ENCODE data around the gene TMEM63B. TPM values are rescaled to one million over a fixed set of nuclear protein-coding genes. Genes with fewer than 3 reads are reported as not detected.

The TMEM63B gene
- total RNA-seq, 4 donors from 2014 or later, result 27.2 to 71.9 (median 43.7) TPM

DNA sequence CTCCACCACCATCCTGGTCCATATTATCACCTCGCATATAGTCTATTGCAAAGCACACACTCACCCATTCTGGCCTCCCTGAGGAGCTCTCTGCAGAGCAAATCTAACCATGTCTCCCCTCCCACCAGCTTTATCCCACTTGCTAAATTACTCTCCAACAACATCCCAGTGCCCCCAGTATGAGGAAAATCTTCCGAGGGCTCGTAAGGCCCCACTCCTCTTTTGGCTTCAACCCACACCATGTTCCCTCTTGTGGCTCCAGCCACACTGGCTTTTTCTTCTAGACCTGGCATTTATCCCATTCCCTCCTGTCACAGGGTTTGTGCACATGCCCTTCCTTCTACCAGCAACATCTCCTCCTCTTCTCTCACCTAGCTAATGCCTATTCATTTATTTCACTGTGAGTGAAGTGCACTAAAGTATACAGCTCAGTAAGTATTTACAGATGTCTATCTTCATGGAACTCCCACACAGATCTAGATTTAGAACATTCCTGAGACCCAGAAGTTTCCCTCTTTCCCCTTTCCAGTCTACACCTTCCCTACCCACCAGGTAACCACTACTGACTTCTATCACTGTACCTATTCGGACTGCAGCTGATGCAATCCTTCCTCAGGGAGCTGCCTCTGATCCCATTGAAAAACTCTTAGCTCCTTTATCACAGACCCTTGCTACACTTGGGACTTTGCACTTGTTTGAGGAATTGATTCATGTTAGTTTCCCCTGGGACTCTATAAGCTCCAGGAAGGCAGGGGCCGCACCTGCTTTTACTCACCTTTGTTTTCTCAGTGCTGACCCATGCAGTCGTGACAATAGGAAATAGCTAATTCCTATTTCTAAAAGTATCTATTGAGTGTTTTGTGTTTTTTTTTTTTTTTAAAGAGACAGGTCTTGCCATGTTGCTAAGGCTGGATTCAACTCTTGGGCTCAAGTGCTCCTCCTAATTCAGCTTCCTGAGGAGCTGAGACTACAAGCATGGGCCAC, 15.6 kb upstream of the TMEM63B start:
- intact Hi-C loops (cut with DNase I; ENCODE audit: low total_unique reads), result no loop called here
- H3K4me1 ChIP-seq, result peaks cover 74 to 82% of the 10 kb centered on the region in 2 donors
- no peak for DNase-seq
- TF ChIP-seq POLR2A (IDR thresholded peaks at IDR 0.05), result no peak
- TF ChIP-seq, protein P1, sequence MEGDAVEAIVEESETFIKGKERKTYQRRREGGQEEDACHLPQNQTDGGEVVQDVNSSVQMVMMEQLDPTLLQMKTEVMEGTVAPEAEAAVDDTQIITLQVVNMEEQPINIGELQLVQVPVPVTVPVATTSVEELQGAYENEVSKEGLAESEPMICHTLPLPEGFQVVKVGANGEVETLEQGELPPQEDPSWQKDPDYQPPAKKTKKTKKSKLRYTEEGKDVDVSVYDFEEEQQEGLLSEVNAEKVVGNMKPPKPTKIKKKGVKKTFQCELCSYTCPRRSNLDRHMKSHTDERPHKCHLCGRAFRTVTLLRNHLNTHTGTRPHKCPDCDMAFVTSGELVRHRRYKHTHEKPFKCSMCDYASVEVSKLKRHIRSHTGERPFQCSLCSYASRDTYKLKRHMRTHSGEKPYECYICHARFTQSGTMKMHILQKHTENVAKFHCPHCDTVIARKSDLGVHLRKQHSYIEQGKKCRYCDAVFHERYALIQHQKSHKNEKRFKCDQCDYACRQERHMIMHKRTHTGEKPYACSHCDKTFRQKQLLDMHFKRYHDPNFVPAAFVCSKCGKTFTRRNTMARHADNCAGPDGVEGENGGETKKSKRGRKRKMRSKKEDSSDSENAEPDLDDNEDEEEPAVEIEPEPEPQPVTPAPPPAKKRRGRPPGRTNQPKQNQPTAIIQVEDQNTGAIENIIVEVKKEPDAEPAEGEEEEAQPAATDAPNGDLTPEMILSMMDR (IDR thresholded peaks at IDR 0.05 in 4 of 5, conservative IDR thresholded peaks at IDR 0.05 in 1 of 5), result no peak
- H3K4me3 ChIP-seq, result no peak overlapping the region
- in situ Hi-C loops (cut with MboI; ENCODE audit: low sequenced_read_pairs in 4 of 4), result loop anchor here in 1 of 4 donors (25.0 kb wide), 1 partner anchor 126 kb away; the partner anchor contains the start of gene HSP90AB1
- H3K27me3 ChIP-seq, result no peaks in the 10 kb centered on the region
- no peaks in the 10 kb centered on the region for H3K9me3 ChIP-seq
- ATAC-seq, result no peak
- peaks cover 0 to 26% of the 10 kb centered on the region in 2 donors for H3K36me3 ChIP-seq
- peak overlapping the region; percentile 88 to 100 (median 95) for H3K27ac ChIP-seq

DNA sequence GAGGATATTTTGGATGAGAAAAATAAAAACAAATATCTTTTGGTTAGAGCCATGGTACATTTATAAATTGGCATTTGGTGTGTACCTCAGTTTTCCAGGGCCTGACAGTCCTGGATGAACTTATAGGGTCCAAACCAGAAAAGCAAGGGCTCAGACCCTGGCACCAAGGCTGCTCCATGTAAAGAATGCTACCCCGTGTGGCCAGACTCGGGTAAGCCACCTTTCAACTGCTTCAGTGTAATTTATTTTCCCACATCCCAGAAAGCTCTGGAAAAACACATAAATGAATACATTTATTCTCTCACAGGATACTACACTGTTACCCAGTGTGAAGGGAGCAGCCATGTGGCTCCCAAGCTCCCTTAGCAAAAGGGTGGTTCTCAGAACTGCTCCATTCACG, 13.9 kb upstream of the TMEM63B start:
- ATAC-seq (no peak), DNase-seq (no peak)
- Histone ChIP-seq H3K4me1 (peaks cover 77 to 82% of the 10 kb centered on the region in 2 donors), H3K27ac (peak overlapping the region; percentile 88 to 100 (median 95)), H3K27me3 (no peaks in the 10 kb centered on the region), H3K4me3 (no peak overlapping the region), H3K9me3 (no peaks in the 10 kb centered on the region), H3K36me3 (peaks cover 0 to 26% of the 10 kb centered on the region in 2 donors)
- TF ChIP-seq, protein P1 (IDR thresholded peaks at IDR 0.05 in 4 of 5, conservative IDR thresholded peaks at IDR 0.05 in 1 of 5), result peak in 4 of 5 experiments; percentile 11 to 51 (median 34)
- no peak for TF ChIP-seq POLR2A (IDR thresholded peaks at IDR 0.05)
- in situ Hi-C loops (cut with MboI; ENCODE audit: low sequenced_read_pairs in 4 of 4) (loop anchor here in 1 of 4 donors (25.0 kb wide), 1 partner anchor 124 kb away; the partner anchor contains the start of gene HSP90AB1), intact Hi-C loops (cut with DNase I; ENCODE audit: low total_unique reads) (no loop called here)

DNA sequence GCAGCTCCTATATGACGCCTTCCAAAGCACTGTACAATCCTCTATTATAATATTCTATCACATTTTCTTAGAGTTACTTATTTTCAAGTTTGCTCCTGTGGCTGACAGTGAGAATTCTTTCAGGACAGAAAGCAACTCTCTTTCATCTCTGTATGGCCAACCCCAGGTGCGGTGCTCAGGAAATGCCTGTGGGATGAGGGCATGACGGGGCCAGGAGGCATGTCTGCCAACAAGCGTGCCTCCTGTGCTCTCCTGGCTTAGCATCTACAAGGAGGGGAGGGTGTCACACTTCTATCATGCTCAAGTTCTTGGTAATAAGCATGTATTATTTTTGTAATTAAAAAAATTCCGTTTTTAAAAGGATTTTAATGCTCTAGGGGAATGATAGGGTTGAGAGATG, 11.5 kb upstream of the TMEM63B start:
- H3K4me3 ChIP-seq, result no peak overlapping the region
- H3K36me3 ChIP-seq, result peaks cover 0 to 26% of the 10 kb centered on the region in 2 donors
- DNase-seq, result no peak
- intact Hi-C loops (cut with DNase I; ENCODE audit: low total_unique reads) (no loop called here), in situ Hi-C loops (cut with MboI; ENCODE audit: low sequenced_read_pairs in 4 of 4) (loop anchor here in 1 of 4 donors (25.0 kb wide), 1 partner anchor 121 kb away; the partner anchor contains the start of gene HSP90AB1)
- H3K27ac ChIP-seq, result peak overlapping the region; percentile 93 to 100 (median 98)
- H3K4me1 ChIP-seq, result peaks cover 77 to 85% of the 10 kb centered on the region in 2 donors
- TF ChIP-seq, protein P1 (IDR thresholded peaks at IDR 0.05 in 4 of 5, conservative IDR thresholded peaks at IDR 0.05 in 1 of 5), result no peak
- TF ChIP-seq POLR2A (IDR thresholded peaks at IDR 0.05), result no peak
- H3K27me3 ChIP-seq, result no peaks in the 10 kb centered on the region
- no peak for ATAC-seq
- H3K9me3 ChIP-seq, result no peaks in the 10 kb centered on the region

DNA sequence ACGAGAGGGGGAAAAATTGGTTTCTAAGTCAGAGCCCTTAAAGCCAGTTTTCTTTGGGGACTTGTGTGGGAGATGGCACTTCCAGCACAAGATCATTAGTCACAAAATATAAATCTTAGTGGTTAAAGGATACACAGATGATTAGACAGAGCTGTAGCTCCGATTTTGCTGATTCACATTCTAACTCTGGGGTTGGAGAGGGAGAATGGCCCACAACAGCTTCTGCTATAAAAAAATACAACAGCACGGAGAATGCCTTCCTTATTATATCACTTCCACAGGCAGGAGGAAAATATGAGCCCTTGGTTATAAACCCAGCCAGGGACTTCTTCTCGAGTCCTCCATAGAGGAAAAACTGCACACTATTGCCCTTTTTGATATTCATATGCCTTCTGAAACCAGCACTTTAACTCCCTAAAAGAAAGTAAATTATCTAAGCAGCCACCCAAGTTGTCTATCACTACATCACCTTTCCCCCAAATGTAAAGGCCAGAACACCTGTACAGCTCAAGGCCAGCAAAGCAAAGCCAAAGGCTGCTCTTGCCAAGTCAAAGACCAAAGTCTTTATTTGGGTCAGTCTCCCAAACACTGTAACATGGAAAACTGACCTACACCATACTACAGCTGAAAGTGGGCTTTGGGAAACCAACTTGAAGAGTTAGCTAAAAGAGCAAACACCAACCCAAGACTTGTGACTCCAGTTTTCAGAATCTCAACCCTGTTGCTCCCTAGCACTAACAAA, 10.5 kb upstream of the TMEM63B start:
- DNase-seq (no peak), ATAC-seq (peak in 1 of 2 donors; percentile 18)
- Histone ChIP-seq H3K27me3 (no peaks in the 10 kb centered on the region), H3K4me3 (peak overlapping the region in 1 of 4 donors; percentile 21), H3K36me3 (peaks cover 0 to 25% of the 10 kb centered on the region in 2 donors), H3K4me1 (peaks cover 77 to 85% of the 10 kb centered on the region in 2 donors), H3K9me3 (no peaks in the 10 kb centered on the region), H3K27ac (peak overlapping the region; percentile 93 to 100 (median 98))
- in situ Hi-C loops (cut with MboI; ENCODE audit: low sequenced_read_pairs in 4 of 4), result loop anchor here in 1 of 4 donors (25.0 kb wide), 1 partner anchor 120 kb away; the partner anchor contains the start of gene HSP90AB1
- intact Hi-C loops (cut with DNase I; ENCODE audit: low total_unique reads), result no loop called here
- TF ChIP-seq, protein P1 (IDR thresholded peaks at IDR 0.05 in 4 of 5, conservative IDR thresholded peaks at IDR 0.05 in 1 of 5), result no peak
- no peak for TF ChIP-seq POLR2A (IDR thresholded peaks at IDR 0.05)

All from gastrocnemius medialis (tissue), 4 donors.